Activated B cell treated with CpG ODN at 0.5 μM for 24 hours (primary cell): Measurements from ENCODE around the gene RIMBP2. TPM values are rescaled to one million over a fixed set of nuclear protein-coding genes. Genes with fewer than 3 reads are reported as not detected.

Experiments used
- ATAC-seq: fragments of 200-7000 bp; cut with Tn5 transposase; one replicate; pipeline ENCODE4 v1.10.0; 2021; ENCODE audit warnings: low read depth, mild to moderate bottlenecking, moderate library complexity
- CTCF ChIA-PET: fragments of 350-600 bp; sonication (Branson Sonifier 250); formaldehyde crosslinking; loops from one replicate; lab custom pipeline; 2021; ENCODE audit warnings: antibody characterized with exemption; lab: Charles Lee
- POLR2A ChIA-PET: fragments of 350-600 bp; sonication (Branson Sonifier 250); formaldehyde crosslinking; loops from one replicate; lab custom pipeline; 2021; ENCODE audit warnings: antibody characterized with exemption; lab: Charles Lee
- DNase-seq: peaks from one replicate; pipeline ENCODE4 v3.0.0; 2022
- H3K27ac Mint-ChIP-seq: one replicate; pipeline ENCODE4 v1.8.0; 2020; ENCODE audit warnings: mixed read lengths
- H3K27me3 Mint-ChIP-seq: one replicate; pipeline ENCODE4 v1.8.0; 2021; ENCODE audit warnings: mixed read lengths
- H3K36me3 Mint-ChIP-seq: one replicate; pipeline ENCODE4 v1.8.0; 2021; ENCODE audit warnings: low read depth, mixed read lengths
- H3K4me1 Mint-ChIP-seq: one replicate; pipeline ENCODE4 v1.8.0; 2021; ENCODE audit warnings: mixed read lengths
- H3K4me3 Mint-ChIP-seq: one replicate; pipeline ENCODE4 v1.8.0; 2020; ENCODE audit warnings: mild to moderate bottlenecking, mixed read lengths
- H3K9me3 Mint-ChIP-seq: one replicate; pipeline ENCODE4 v1.8.0; 2020; ENCODE audit warnings: mixed read lengths
- intact Hi-C: fragments of 100-400 bp; cut with micrococcal nuclease; formaldehyde crosslinking; loops from one replicate; pipeline ENCODE4 v1.15.1; 2024
- total RNA-seq: library from RNA; stranded (reverse); gene quantifications from 2 replicates; pipeline ENCODE4 v1.2.3, GENCODE V29; 2022
- TF ChIP-seq, protein P1 (sequence below): fragments of 200-600 bp; IDR thresholded peaks from one replicate; pipeline ENCODE4 v1.8.0; 2022; ENCODE audit warnings: antibody characterized with exemption, mild to moderate bottlenecking

Gene RIMBP2
- total RNA-seq, 1 donor from 2014 or later: not detected

DNA sequence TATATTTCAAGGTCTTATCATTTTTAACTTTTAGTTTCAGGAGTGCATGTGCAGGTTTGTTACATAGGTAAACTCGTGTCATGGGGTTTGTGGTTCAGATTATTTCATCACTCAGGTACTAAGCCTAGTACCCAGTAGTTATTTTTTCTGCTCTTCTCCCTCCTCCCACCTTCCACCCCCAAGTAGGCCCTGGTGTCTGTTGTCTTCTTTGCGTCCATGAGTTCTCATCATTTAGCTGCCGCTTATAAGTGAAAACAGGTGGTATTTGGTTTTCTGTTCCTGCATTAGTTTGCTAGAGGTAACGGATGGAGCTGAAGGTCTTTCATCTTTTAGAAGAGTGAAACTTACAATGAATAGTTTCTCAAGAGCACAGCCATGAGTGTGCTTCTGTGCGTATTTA, 354.0 kb downstream of the RIMBP2 start:
- CTCF ChIA-PET: no interaction called here

DNA sequence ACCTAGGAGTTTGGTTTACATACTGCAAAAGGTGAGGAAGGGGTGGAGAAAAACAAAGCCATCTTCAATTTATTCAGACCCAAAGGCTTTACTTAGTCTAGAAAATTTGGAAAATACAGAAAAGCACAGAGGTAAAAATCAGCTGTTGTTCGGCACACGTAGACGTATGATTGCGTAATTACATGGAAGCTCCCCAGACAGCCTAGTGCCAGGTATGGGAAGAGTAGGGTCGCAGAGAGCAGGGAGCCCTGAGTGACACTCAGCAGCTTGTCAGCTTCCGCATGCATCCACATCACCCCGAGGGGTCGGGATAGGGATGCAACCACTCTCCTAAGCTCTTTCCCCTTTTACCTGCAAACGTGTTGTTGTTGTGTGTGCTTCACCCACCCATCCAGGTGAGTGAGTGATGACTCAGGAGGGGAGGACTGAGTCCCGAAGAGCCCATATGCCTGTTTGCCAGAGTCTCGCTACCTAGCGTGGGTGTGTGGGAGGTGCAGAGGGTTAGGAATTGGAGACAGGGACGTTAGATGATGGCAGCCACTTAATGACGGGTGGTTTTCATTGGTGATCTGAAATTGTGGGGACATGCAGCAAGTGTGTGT, 358.3 kb downstream of the RIMBP2 start:
- no peak overlapping the region for H3K27ac Mint-ChIP-seq
- H3K36me3 Mint-ChIP-seq: no peaks in the 10 kb centered on the region
- TF ChIP-seq, protein P1, sequence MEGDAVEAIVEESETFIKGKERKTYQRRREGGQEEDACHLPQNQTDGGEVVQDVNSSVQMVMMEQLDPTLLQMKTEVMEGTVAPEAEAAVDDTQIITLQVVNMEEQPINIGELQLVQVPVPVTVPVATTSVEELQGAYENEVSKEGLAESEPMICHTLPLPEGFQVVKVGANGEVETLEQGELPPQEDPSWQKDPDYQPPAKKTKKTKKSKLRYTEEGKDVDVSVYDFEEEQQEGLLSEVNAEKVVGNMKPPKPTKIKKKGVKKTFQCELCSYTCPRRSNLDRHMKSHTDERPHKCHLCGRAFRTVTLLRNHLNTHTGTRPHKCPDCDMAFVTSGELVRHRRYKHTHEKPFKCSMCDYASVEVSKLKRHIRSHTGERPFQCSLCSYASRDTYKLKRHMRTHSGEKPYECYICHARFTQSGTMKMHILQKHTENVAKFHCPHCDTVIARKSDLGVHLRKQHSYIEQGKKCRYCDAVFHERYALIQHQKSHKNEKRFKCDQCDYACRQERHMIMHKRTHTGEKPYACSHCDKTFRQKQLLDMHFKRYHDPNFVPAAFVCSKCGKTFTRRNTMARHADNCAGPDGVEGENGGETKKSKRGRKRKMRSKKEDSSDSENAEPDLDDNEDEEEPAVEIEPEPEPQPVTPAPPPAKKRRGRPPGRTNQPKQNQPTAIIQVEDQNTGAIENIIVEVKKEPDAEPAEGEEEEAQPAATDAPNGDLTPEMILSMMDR: no peak
- ChIA-PET CTCF (no interaction called here), POLR2A (no interaction called here)
- no peak for ATAC-seq
- H3K9me3 Mint-ChIP-seq: no peaks in the 10 kb centered on the region
- intact Hi-C loops: no loop called here
- H3K4me3 Mint-ChIP-seq: no peak overlapping the region
- no peaks in the 10 kb centered on the region for H3K4me1 Mint-ChIP-seq
- DNase-seq: no peak
- peaks cover 4% of the 10 kb centered on the region for H3K27me3 Mint-ChIP-seq

More for the DNA sequence above, 354.0 kb downstream of the RIMBP2 start:
- POLR2A ChIA-PET: no interaction called here
- intact Hi-C loops: no loop called here
- H3K27ac Mint-ChIP-seq: no peak overlapping the region
- H3K4me1 Mint-ChIP-seq: no peaks in the 10 kb centered on the region
- no peaks in the 10 kb centered on the region for H3K9me3 Mint-ChIP-seq
- TF ChIP-seq, protein P1: no peak
- no peaks in the 10 kb centered on the region for H3K36me3 Mint-ChIP-seq
- DNase-seq (no peak), ATAC-seq (no peak)
- no peaks in the 10 kb centered on the region for H3K27me3 Mint-ChIP-seq
- no peak overlapping the region for H3K4me3 Mint-ChIP-seq

DNA sequence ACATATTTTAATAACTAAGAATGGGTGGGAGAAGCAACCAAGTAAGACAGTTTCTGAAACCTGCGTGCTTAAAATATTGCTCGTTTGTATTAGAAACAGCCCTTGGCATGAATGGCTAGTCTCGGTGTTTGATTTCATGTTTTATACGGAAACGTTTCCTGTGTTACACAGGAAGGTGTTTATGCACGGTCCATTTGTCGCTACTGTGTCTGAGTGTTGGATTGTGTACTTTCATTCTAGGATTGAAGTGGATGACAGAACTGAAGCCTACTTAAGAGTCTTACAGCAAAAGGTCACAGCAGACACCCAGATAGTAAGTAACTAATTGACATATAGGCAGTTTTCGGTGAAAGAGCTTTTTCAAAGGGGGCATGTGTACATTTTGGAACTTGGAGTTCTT, 358.9 kb downstream of the RIMBP2 start:
- ChIA-PET CTCF (no interaction called here), POLR2A (no interaction called here)
- no peak overlapping the region for H3K4me3 Mint-ChIP-seq

DNA sequence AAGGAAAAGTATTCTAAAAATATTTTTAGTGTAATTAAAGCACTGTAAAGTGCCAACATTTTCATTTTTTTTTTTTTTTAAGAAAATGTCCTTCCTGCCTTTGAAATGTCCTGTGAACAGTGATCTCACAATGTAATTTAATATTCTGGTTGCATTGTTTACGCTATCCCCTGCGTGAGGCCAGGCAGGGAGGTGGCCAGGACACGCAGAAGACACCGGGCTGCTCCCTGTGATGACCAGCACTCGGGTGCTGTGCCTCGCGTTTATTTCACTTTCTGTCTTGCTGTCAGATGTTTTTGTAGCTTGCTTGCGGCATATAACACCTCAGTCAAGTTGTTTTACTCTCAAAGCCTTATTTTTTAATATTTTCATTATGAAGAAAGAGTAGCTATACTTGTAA, 359.9 kb downstream of the RIMBP2 start:
- TF ChIP-seq, protein P1: no peak
- H3K27ac Mint-ChIP-seq: no peak overlapping the region
- no peaks in the 10 kb centered on the region for H3K4me1 Mint-ChIP-seq
- intact Hi-C loops: no loop called here
- no peaks in the 10 kb centered on the region for H3K9me3 Mint-ChIP-seq
- H3K27me3 Mint-ChIP-seq: peaks cover 4% of the 10 kb centered on the region
- ChIA-PET POLR2A (no interaction called here), CTCF (no interaction called here)
- H3K4me3 Mint-ChIP-seq: no peak overlapping the region
- no peak for ATAC-seq
- no peak for DNase-seq
- no peaks in the 10 kb centered on the region for H3K36me3 Mint-ChIP-seq

More for the DNA sequence above, 358.9 kb downstream of the RIMBP2 start:
- H3K27ac Mint-ChIP-seq: no peak overlapping the region
- intact Hi-C loops: no loop called here
- H3K36me3 Mint-ChIP-seq: no peaks in the 10 kb centered on the region
- peaks cover 4% of the 10 kb centered on the region for H3K27me3 Mint-ChIP-seq
- TF ChIP-seq, protein P1: no peak
- DNase-seq (no peak), ATAC-seq (no peak)
- no peaks in the 10 kb centered on the region for H3K4me1 Mint-ChIP-seq
- H3K9me3 Mint-ChIP-seq: no peaks in the 10 kb centered on the region

DNA sequence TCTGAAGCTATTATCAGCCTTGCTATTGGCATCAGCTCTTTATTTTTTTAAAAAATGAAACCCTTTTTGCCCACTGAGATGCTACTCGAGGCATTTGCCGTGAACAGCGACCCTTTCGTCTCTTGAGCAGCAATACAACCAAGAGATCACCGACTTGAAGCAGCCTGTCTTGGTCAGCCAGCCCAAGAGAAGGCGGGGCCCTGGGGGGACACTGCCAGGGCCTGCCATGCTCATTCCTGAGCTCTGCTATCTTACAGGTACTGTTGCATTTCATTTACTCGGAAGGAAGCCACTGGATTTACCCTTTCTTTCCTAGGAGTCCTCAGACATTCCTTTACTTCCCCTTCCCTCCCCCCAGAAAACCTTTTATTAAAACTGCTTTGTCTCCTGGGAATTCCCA, 361.7 kb downstream of the RIMBP2 start:
- CTCF ChIA-PET: no interaction called here
- DNase-seq: no peak
- intact Hi-C loops: no loop called here
- Mint-ChIP-seq H3K27me3 (peaks cover 4% of the 10 kb centered on the region), H3K36me3 (no peaks in the 10 kb centered on the region), H3K9me3 (no peaks in the 10 kb centered on the region), H3K27ac (no peak overlapping the region), H3K4me1 (no peaks in the 10 kb centered on the region), H3K4me3 (no peak overlapping the region)
- TF ChIP-seq, protein P1: no peak
- POLR2A ChIA-PET: no interaction called here
- no peak for ATAC-seq
